NCI-H2029 treated with DMSO at 0.1 percent for 48 hours (cell line): ENCODE results near the gene SIRT2.

ENCODE experiments used
- DNase-seq: peaks from one replicate; lab custom pipeline; 2025; lab: John Stamatoyannopoulos, UW

SIRT2 gene

DNA sequence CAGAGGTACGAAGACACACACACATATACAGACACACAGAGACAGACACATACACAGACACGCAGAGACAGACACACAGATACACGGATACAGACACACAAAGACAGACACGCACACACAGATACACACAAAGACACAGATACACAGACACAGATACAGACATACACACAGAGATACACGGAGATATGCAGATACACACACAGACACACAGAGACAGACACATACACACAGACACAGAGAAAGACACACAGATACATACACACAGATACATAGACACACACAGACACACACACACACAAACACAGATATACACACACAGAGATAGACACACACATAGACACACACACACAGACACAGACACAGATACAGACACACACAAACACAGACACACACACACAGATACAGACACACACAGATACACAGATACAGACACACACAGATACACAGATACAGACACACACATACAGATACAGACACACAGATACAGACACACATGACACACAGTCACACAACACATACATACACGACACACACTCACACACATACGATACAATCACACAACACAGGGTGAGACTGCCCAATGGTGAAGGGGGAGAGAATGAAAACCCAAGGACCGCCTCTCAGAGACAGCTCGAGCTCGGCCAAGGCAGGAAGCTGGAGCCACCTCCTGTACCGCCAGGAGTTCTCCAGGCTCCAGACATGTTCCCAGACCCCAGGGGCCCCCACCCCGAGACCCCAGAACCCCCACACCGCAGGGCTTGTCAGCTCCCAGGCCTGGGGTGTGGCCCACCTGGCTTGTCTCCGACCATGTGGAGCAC lies 21.4 kb upstream of the SIRT2 start:
- no peak for DNase-seq

DNA sequence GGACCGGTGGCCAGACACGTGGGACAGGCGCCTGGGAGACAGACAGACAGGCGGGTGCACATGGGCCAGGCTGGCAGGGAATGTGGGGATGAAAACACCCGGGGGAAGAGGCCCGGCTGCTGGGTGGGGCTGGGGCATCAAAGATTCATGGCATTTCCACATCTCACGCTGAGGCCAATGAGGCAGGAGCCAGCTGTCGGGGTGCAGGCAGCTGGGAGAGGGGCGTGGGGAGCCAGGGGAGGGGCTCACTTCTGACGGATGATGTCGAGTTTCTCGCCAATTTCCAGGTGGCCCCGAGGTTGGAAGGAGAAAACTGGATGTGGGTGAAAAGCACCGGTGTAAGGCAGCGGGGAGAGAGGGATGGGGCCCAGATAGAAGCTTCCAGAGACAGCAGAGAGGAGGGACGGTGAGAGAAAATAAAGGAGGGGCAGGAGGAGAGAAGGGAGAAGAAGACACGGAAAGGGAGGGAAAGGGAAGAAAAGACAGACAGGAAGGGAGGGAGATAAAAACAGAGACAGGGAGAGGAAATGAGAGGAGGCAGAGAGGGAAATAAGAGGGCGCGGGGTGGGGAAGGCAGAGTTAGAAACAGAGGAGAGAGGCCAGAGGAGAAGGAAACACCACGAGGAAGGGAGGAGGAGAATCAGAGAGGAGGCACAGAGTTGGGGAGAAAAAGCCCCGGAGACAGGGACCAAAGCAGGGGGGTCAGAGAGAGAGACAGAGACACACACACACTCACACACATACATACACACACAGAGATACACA lies 20.6 kb upstream of the SIRT2 start:
- no peak for DNase-seq

DNA sequence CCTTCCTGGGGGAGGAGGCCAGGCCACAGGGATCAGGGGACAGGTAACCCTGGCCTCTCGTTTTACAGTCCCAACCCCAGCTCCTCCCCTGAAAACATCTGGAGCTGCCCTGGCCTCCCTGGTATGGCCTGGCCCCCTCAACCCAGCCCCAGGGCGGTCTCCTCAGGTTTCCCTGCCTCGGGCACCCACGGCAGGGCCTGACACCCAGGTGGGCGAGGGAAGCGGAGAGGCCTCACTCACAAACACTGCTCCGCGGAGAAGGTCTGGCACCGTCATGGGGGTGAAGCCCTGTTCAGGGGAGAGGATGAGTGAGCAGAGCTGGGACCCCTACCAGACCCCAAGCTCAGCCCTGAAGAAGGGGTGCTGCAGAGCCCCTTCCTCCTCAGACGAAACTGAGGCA lies 19.1 kb upstream of the SIRT2 start:
- DNase-seq = no peak

GRCh38 chr19:38917921-38918491 lies 18.6 kb upstream of the SIRT2 start:
- no peak for DNase-seq

- no peak for DNase-seq
These were observed 18.1 kb upstream of the SIRT2 start for GRCh38 chr19:38917516-38917915.

GRCh38 chr19:38915329-38916321 lies 16.2 kb upstream of the SIRT2 start:
- no peak for DNase-seq

DNA sequence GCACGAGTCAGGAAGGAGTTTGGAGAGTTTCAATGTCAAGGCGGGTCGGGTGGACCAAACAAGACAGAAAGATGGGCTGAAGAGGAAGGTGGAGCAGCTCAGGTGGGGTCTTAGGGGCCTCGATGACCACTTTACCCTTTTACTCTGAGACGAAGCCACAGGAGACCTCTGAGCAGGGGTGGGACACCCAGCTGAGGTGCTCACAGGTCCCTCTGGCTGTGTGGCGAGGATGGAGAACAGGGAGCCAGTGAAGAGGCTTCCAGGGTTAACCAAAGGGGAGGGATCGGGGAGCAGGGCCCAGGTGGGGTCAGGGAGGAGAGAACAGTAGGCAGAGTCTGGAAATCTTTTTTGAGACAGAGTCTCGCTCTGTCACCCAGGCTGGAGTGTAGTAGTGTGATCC lies 14.5 kb upstream of the SIRT2 start:
- no peak for DNase-seq

DNA sequence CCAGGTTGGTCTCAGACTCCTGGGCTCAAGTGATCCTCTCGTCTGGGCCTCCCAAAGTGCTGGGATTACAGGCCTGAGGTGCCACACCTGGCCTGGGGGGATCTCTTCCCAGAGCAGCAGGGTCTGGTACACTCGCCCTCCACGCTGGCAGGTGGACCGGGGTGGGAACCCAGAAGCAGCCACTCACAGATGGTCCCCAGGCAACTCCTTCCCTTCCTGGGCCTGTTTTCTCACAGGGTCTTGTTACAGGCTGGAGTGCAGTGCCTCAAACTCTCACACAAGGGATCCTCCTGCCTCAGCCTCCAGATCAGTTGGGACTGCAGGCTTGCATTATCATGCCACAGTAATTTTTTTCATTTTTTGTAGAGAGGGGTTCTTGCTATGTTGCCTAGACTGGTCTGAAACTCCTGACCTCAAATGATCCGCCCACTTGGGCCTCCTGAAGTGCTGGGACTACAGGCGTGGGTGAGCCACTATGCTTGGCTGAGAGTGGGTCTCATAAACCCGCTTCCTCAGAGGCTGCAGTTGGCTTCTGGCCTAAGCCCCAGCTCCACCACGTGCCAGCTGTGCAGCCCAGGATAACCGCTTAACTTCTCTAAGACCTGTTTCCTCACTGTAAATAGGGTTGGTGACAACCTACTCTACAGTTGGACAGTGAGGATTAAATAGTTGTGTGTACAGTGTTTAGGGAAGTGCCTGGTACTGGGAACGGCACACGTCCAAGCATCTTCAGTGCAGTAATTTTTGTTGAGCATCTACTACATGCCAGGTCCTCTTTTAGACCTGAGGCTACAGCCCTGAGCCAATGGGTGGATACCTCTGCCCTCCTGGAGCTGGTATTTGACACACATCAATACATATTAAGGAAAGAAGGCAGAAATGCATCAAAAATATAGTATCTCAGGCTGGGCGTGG lies 13.4 kb upstream of the SIRT2 start:
- no peak for DNase-seq

DNA sequence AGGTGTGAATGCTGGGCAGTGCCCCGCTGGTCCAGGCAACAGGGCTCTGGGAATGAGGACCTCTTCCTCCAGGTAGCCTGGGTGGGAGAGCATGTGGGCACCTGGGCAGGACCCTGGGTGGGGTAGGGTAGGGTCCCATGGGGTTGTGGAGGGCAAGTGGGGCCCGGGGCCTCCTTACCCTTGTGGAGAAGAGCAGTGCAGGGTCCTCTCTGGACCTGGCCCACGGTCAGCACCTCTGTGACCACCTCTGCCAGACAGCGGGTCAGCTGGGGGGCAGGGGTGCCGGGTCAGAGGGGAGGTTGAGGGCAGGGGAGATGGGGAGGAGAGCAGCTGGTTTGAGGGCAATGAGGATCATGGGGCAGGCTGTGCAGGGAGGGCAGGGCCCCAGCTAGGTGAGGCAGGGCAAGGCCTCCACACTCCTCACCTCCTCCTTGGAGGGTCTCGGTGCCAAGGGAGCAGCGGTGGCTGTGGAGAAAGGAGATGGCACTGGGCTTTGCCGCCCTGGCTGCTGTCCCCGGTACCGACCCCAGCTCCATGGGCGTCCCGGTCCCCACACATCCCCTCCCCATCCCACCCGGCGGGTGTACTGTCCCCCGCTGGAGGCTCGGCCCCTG lies 12.1 kb upstream of the SIRT2 start:
- DNase-seq = no peak

GRCh38 chr19:38910488-38910887 lies 11.1 kb upstream of the SIRT2 start:
- no peak for DNase-seq

DNA sequence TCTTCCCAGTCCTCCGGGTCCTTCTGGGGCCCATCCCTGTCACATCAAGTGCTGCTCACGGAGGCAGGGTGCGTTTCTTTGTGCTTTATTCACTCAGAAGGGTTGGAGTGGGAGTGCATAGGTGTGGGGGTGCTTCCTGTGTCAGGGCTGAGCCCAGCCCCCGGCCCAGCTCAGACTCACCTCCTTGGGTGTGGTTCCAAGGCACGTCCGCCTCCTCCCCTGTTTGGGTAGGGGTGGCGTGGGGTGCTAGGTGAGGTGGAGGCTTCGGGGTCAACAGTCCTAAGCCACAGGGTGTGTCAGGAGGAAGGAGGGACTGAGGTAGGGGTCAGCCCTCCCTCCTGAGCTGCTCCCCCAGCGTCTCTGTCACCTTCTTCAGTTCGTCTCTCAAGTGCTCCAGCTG lies 9.5 kb upstream of the SIRT2 start:
- no peak for DNase-seq

- no peak for DNase-seq
These were observed 8.3 kb upstream of the SIRT2 start for GRCh38 chr19:38907670-38908069.

DNA sequence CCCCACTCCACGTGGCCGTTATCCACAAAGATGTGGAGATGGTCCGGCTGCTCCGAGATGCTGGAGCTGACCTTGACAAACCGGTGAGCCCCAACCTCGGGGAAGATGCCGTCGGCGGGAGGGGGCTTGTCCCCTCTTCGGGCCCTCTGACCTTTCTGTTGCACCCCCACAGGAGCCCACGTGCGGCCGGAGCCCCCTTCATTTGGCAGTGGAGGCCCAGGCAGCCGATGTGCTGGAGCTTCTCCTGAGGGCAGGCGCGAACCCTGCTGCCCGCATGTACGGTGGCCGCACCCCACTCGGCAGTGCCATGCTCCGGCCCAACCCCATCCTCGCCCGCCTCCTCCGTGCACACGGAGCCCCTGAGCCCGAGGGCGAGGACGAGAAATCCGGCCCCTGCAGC lies 7.8 kb upstream of the SIRT2 start:
- no peak for DNase-seq

DNA sequence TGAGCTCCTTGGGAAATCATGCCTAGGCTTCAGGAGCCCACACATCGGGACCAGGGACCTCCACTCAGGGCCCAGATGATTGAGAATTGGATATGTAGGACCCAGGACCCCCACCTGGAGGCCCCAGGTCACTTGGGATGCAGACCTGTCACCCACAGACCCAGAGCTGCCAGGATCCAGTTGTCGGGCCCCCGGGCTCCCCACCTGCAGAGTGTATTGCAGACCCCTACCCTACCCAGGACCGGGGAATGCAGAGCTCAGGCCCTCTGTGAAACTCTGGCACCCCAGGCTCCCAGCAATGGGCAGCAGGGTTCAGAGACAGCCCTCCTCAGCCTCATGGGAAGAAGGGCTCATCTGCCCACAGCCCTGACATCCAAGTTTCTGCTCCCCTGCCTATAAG lies 6.2 kb upstream of the SIRT2 start:
- no peak for DNase-seq

DNA sequence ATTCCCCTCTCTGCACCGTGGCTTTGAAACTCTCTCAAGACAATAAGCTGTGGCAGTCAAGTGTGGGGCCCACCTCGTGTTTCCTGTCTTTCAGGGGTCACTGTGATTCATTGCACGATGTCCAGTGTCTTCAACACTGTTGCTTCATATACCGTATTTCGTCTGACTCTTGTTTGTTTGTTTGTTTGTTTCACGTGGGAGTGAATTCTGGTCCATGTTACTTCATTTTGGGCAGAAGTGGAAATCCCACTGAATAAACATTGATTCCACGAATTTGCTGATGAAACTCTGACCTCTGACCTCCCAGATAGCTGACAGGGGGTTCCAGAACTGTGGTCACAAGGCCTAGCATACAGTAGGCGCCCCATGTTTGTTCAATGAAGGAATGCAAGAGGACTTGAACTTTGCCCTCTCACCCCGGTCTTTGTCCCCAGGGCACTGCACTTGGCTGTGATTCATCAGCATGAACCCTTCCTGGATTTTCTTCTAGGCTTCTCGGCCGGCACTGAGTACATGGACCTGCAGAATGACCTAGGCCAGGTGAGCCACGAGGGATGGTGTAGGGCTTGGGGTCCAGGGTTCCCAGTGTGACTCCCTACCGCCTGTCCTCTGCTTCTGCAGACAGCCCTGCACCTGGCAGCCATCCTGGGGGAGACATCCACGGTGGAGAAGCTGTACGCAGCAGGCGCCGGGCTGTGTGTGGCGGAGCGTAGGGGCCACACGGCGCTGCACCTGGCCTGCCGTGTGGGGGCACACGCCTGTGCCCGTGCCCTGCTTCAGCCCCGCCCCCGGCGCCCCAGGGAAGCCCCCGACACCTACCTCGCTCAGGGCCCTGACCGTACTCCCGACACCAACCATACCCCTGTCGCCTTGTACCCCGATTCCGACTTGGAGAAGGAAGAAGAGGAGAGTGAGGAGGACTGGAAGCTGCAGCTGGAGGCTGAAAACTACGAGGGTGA lies 5.4 kb upstream of the SIRT2 start:
- DNase-seq = no peak

- DNase-seq = no peak
These were observed 2.3 kb upstream of the SIRT2 start for GRCh38 chr19:38901683-38902082.

DNA sequence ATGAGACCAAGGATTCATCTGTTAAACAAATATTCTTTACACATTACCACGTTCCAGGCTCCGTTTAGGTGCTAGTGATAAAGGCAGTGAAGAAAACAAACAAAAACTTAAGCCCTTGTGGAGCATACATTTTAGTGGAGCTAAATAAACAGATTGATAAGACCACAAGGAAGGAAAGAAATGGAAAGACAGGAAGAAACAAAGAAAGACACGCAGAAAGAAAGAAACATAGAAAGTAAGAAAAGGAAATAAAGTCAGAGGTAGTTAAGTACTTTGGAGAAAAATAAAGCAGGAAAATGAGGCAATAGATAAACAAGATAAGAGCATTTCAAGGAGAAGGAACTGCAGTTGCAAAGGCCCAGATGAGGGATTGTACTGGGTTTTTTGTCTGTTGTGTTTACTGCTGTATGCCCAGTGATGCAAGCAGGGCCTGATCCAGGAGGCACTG lies 1.3 kb upstream of the SIRT2 start:
- DNase-seq = no peak

- no peak for DNase-seq
These were observed 798 bp upstream of the SIRT2 start for GRCh38 chr19:38900202-38900629.

DNA sequence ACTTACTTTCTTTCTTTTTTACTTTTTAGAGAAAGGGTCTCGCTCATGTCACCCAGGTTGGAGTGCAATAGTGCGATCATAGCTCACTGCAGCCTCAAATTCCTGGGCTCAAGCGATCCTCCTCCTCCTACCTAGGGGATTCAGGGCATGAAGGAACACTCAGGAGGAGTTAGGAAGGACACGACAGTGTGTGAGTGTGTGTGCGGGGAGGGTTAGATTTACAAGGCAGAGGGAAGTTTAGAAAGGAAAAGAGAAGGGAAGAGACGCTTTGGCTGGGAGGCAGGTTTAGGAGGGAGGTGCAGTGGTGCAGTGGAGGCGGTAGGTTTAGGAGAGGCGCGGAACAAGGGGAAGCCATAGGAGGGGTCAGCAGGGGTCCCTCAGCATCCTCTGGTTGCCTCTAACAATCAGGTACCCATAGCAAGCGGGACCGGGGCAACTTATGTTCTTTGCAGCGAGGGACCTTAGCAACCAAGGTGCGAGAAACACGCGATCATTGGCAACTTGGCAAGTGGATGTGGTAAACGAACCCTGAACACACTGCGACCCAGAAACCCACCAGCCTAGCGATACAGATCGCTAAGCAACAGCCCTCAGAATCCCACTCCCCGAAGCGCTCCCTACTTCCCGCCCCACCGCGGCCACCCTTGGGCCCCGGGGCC lies 501 bp downstream of the SIRT2 start:
- no peak for DNase-seq
